Measurements from ENCODE around the gene HEPACAM2. TPM values are rescaled to one million over a fixed set of nuclear protein-coding genes. Genes with fewer than 3 reads are reported as not detected.

The HEPACAM2 gene
- total RNA-seq, 1 donor from 2014 or later = not detected

DNA sequence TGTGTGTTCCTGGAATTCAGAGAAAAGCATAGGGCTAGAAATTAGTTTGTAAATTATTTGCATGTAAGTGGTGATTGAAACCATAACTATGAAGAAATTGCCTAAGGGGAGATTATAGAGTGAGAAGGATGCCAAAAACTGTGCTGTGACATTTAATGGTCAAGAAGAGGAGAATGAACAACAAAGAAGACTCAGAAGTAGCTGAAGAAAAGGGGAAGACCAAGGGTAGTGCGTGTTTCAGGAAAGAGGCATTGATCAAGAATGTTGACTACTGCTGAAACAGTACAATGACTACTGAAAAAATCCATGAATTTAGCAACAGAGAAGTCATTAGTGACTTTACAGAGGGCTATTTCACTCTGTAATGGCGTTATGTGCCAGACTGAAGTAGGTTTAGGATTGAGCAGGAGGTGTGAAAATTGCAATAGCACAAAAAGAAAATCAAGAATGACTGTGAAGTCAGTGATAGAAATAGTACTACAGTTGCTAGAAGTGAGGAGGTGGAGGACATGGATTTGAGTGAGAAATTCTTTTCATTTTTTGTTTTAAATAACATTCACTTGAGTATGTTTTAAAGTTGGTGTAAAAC, 49.2 kb downstream of the HEPACAM2 start:
- H3K9me3 ChIP-seq (ENCODE audit: control insufficient read depth in 3 of 3, low read length in 3 of 3) = peaks cover 0 to 2% (median 0%) of the 10 kb centered on the region in 3 donors
- H3K27ac ChIP-seq (ENCODE audit: low read depth, low read length) = no peak overlapping the region
- H3K27me3 ChIP-seq (ENCODE audit: control insufficient read depth in 3 of 3, insufficient read depth in 3 of 3, low read length in 3 of 3) = peaks cover 0 to 3% (median 0%) of the 10 kb centered on the region in 3 donors
- no peaks in the 10 kb centered on the region for H3K4me1 ChIP-seq (ENCODE audit: control insufficient read depth in 3 of 3, insufficient read depth in 3 of 3, low read length in 3 of 3)
- no peaks in the 10 kb centered on the region for H3K36me3 ChIP-seq (ENCODE audit: control insufficient read depth in 3 of 3, insufficient read depth in 3 of 3, low read length in 3 of 3)
- H3K4me3 ChIP-seq (ENCODE audit: low read length in 3 of 3) = no peak overlapping the region
- H3K9ac ChIP-seq (ENCODE audit: low read depth in 1 of 3, low read length in 3 of 3) = no peak overlapping the region

DNA sequence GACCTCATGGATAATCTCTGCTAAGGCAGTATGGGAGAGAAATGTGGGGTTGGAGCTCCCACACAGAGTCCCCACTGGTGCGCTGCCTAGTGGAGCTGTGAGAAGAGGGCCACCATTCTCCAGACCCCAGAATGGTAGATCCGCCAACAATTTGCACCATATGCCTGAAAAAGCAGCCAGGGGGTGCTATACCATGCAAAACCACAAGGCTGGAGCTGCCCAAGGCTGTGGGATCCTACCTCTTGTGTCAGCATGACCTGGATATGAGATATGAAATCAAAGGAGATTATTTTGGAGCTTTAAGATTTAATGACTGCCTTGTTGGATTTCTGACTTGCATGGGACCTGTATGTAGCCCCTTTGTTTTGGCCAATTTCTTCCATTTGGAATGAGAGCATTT, 51.0 kb downstream of the HEPACAM2 start:
- Histone ChIP-seq H3K9ac (ENCODE audit: low read depth in 1 of 3, low read length in 3 of 3) (no peak overlapping the region), H3K27me3 (ENCODE audit: control insufficient read depth in 3 of 3, insufficient read depth in 3 of 3, low read length in 3 of 3) (peaks cover 0 to under 1% (median 0%) of the 10 kb centered on the region in 3 donors), H3K36me3 (ENCODE audit: control insufficient read depth in 3 of 3, insufficient read depth in 3 of 3, low read length in 3 of 3) (no peaks in the 10 kb centered on the region), H3K4me3 (ENCODE audit: low read length in 3 of 3) (no peak overlapping the region), H3K27ac (ENCODE audit: low read depth, low read length) (no peak overlapping the region), H3K9me3 (ENCODE audit: control insufficient read depth in 3 of 3, low read length in 3 of 3) (peaks cover 0 to 8% (median 4%) of the 10 kb centered on the region in 3 donors), H3K4me1 (ENCODE audit: control insufficient read depth in 3 of 3, insufficient read depth in 3 of 3, low read length in 3 of 3) (no peaks in the 10 kb centered on the region)

DNA sequence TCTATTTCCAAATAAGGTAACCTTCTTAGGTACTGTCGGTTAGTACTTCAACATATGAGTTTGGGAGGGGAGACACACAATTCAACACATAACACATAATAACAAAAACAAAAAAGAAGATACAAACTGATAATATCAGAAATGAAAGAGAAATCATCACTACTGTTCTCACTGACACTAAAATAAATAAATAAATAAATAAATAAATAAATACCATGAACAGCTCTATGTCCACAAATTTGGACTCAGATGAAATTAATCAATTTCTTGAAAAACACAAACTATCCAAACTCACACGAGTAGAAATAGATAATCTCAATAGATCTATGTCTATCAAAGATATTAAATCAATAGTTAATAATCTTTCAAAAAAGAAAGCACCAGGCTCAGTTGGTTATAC, 53.6 kb downstream of the HEPACAM2 start:
- peaks cover 0 to 8% (median 4%) of the 10 kb centered on the region in 3 donors for H3K9me3 ChIP-seq (ENCODE audit: control insufficient read depth in 3 of 3, low read length in 3 of 3)
- H3K4me3 ChIP-seq (ENCODE audit: low read length in 3 of 3) = no peak overlapping the region
- no peaks in the 10 kb centered on the region for H3K36me3 ChIP-seq (ENCODE audit: control insufficient read depth in 3 of 3, insufficient read depth in 3 of 3, low read length in 3 of 3)
- H3K9ac ChIP-seq (ENCODE audit: low read depth in 1 of 3, low read length in 3 of 3) = no peak overlapping the region
- no peaks in the 10 kb centered on the region for H3K4me1 ChIP-seq (ENCODE audit: control insufficient read depth in 3 of 3, insufficient read depth in 3 of 3, low read length in 3 of 3)
- H3K27me3 ChIP-seq (ENCODE audit: control insufficient read depth in 3 of 3, insufficient read depth in 3 of 3, low read length in 3 of 3) = no peaks in the 10 kb centered on the region
- no peak overlapping the region for H3K27ac ChIP-seq (ENCODE audit: low read depth, low read length)

DNA sequence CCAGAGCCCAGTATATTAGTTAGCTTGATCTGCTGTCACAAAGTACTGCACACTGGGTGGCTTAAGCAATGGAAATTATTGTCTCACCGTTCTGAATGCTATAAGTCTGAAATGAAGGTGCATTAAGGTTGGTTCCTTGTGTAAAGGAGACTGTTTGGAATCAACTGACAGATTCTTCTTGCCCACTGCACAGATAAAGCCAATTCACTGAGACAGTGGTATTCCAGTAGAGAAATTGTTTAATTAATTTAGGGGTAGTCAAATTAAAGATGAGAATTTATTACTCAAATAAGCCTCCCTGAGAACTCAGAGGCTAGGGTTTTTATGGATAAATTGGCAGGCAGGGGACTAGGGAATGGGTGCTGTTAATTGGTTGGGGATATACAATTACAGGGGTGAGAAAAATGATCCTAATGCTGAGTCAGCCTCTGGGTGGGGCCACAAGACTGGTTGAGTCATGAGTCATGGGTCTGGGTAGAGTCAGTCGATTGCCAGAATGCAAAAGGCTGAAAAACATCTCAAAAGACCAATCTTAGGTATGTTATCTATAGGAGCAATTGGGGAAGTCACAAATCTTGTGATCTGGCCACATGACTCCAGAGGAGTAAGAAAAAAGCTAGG, 54.6 kb downstream of the HEPACAM2 start:
- Histone ChIP-seq H3K9ac (ENCODE audit: low read depth in 1 of 3, low read length in 3 of 3) (no peak overlapping the region), H3K27ac (ENCODE audit: low read depth, low read length) (no peak overlapping the region), H3K4me1 (ENCODE audit: control insufficient read depth in 3 of 3, insufficient read depth in 3 of 3, low read length in 3 of 3) (no peaks in the 10 kb centered on the region), H3K9me3 (ENCODE audit: control insufficient read depth in 3 of 3, low read length in 3 of 3) (peaks cover 0 to 8% (median 4%) of the 10 kb centered on the region in 3 donors), H3K36me3 (ENCODE audit: control insufficient read depth in 3 of 3, insufficient read depth in 3 of 3, low read length in 3 of 3) (no peaks in the 10 kb centered on the region), H3K4me3 (ENCODE audit: low read length in 3 of 3) (no peak overlapping the region), H3K27me3 (ENCODE audit: control insufficient read depth in 3 of 3, insufficient read depth in 3 of 3, low read length in 3 of 3) (no peaks in the 10 kb centered on the region)

DNA sequence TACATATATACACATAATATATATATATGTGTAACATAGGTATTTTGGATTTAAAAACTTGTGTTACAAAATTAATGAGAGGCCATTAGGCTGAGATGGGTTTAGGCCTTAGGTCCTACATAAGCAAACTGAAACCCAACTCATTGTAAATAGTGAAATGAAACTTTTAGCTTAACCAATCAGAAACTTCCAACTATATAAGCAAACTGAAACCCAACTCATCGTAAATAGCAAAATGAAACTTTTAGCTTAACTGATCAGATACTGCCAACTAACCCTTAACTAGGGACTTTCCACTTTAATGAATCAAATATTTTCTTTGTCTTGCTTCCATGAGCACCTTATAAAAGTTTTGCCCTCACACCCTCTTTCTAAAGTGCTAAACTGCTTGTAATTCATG, 60.8 kb downstream of the HEPACAM2 start:
- H3K27ac ChIP-seq (ENCODE audit: low read depth, low read length) = no peak overlapping the region
- H3K4me1 ChIP-seq (ENCODE audit: control insufficient read depth in 3 of 3, insufficient read depth in 3 of 3, low read length in 3 of 3) = no peaks in the 10 kb centered on the region
- no peaks in the 10 kb centered on the region for H3K36me3 ChIP-seq (ENCODE audit: control insufficient read depth in 3 of 3, insufficient read depth in 3 of 3, low read length in 3 of 3)
- H3K4me3 ChIP-seq (ENCODE audit: low read length in 3 of 3) = no peak overlapping the region
- no peaks in the 10 kb centered on the region for H3K9me3 ChIP-seq (ENCODE audit: control insufficient read depth in 3 of 3, low read length in 3 of 3)
- H3K27me3 ChIP-seq (ENCODE audit: control insufficient read depth in 3 of 3, insufficient read depth in 3 of 3, low read length in 3 of 3) = no peaks in the 10 kb centered on the region
- no peak overlapping the region for H3K9ac ChIP-seq (ENCODE audit: low read depth in 1 of 3, low read length in 3 of 3)

DNA sequence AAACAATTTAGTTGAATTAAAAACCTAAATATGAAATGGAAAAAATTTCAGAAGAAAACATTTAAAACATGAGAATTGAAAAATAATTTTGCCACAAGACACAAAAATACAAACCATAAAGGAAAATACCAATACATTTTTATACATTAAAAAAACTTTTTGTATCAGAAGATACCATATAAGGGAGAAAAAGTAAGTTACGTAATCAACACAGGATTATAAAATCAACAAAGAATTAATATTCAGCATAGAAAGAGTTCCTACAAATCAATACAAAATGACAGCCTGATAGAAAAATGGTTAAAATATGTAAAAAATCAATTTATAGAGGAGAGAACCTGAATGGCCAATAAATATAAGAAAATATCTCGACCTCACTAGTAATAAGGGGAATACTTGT, 61.5 kb downstream of the HEPACAM2 start:
- Histone ChIP-seq H3K27me3 (ENCODE audit: control insufficient read depth in 3 of 3, insufficient read depth in 3 of 3, low read length in 3 of 3) (no peaks in the 10 kb centered on the region), H3K36me3 (ENCODE audit: control insufficient read depth in 3 of 3, insufficient read depth in 3 of 3, low read length in 3 of 3) (no peaks in the 10 kb centered on the region), H3K9me3 (ENCODE audit: control insufficient read depth in 3 of 3, low read length in 3 of 3) (no peaks in the 10 kb centered on the region), H3K27ac (ENCODE audit: low read depth, low read length) (no peak overlapping the region), H3K4me3 (ENCODE audit: low read length in 3 of 3) (no peak overlapping the region), H3K9ac (ENCODE audit: low read depth in 1 of 3, low read length in 3 of 3) (no peak overlapping the region), H3K4me1 (ENCODE audit: control insufficient read depth in 3 of 3, insufficient read depth in 3 of 3, low read length in 3 of 3) (no peaks in the 10 kb centered on the region)

DNA sequence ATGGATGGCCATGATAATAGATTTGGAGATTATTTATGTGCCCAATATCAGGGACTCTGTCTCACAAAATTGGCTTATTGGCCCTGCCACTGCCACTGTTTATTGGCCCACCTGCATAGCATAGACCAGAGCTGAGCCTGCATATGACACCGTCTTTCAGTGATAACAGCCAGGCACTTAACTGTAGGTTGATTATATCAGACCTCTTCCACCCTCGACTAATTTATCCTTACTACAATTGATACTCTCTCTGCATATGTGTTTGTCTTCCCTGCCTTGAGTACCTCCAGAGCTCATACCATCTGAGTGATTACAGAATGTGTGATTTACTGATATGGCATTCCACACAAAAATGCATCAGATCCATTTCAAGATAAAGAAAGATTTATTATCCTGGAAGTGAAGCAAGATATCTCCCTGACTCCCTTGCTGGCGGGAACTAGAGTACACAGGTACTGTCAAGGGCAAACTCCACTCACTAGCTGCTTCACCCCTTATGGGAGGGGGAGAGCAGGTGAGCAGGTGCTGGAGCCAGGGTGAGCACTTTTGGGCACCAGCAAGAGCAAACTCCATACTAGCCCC, 65.0 kb downstream of the HEPACAM2 start:
- H3K9me3 ChIP-seq (ENCODE audit: control insufficient read depth in 3 of 3, low read length in 3 of 3) = no peaks in the 10 kb centered on the region
- H3K4me1 ChIP-seq (ENCODE audit: control insufficient read depth in 3 of 3, insufficient read depth in 3 of 3, low read length in 3 of 3) = no peaks in the 10 kb centered on the region
- no peaks in the 10 kb centered on the region for H3K36me3 ChIP-seq (ENCODE audit: control insufficient read depth in 3 of 3, insufficient read depth in 3 of 3, low read length in 3 of 3)
- H3K27me3 ChIP-seq (ENCODE audit: control insufficient read depth in 3 of 3, insufficient read depth in 3 of 3, low read length in 3 of 3) = no peaks in the 10 kb centered on the region
- H3K27ac ChIP-seq (ENCODE audit: low read depth, low read length) = no peak overlapping the region
- no peak overlapping the region for H3K4me3 ChIP-seq (ENCODE audit: low read length in 3 of 3)
- no peak overlapping the region for H3K9ac ChIP-seq (ENCODE audit: low read depth in 1 of 3, low read length in 3 of 3)

DNA sequence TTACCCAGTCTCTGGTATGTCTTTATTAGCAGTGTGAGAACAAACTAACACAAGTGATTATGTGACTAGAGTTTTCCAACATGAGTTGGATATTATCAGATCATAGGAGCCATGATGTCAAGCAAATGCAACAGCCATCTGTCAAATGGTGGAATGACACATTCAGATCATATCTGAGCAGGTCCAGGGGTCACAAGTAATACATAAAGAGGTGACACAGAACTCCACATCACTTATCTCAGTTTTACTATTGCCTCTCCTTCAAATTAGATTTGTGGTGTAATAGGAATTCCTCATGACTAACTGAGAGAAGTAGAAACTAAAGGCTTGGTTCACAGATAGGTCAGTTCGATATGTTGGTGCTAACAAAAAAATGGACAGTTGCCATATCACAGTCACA, 65.9 kb downstream of the HEPACAM2 start:
- Histone ChIP-seq H3K9ac (ENCODE audit: low read depth in 1 of 3, low read length in 3 of 3) (no peak overlapping the region), H3K27ac (ENCODE audit: low read depth, low read length) (no peak overlapping the region), H3K27me3 (ENCODE audit: control insufficient read depth in 3 of 3, insufficient read depth in 3 of 3, low read length in 3 of 3) (no peaks in the 10 kb centered on the region), H3K4me1 (ENCODE audit: control insufficient read depth in 3 of 3, insufficient read depth in 3 of 3, low read length in 3 of 3) (no peaks in the 10 kb centered on the region), H3K4me3 (ENCODE audit: low read length in 3 of 3) (no peak overlapping the region), H3K9me3 (ENCODE audit: control insufficient read depth in 3 of 3, low read length in 3 of 3) (no peaks in the 10 kb centered on the region), H3K36me3 (ENCODE audit: control insufficient read depth in 3 of 3, insufficient read depth in 3 of 3, low read length in 3 of 3) (no peaks in the 10 kb centered on the region)

DNA sequence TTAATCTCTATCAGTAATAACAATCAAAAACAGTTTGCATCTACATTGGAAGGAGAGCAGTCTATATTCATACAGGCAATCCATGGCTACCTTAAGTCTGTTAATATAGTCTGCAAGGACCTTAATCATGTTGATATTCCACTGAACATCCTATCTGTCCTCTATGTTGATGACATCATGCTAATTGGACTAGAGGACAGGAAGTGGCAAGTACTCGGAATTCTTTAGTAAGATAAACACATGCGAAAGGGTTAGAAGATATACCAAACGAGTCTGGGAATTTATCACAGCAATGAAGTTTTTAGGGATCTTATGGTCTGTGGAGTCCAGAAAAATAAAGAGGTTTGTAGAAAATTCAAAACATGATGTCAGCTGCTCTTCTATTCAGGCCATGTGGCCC, 66.8 kb downstream of the HEPACAM2 start:
- Histone ChIP-seq H3K27me3 (ENCODE audit: control insufficient read depth in 3 of 3, insufficient read depth in 3 of 3, low read length in 3 of 3) (no peaks in the 10 kb centered on the region), H3K9me3 (ENCODE audit: control insufficient read depth in 3 of 3, low read length in 3 of 3) (no peaks in the 10 kb centered on the region), H3K4me3 (ENCODE audit: low read length in 3 of 3) (no peak overlapping the region), H3K36me3 (ENCODE audit: control insufficient read depth in 3 of 3, insufficient read depth in 3 of 3, low read length in 3 of 3) (no peaks in the 10 kb centered on the region), H3K27ac (ENCODE audit: low read depth, low read length) (no peak overlapping the region), H3K4me1 (ENCODE audit: control insufficient read depth in 3 of 3, insufficient read depth in 3 of 3, low read length in 3 of 3) (no peaks in the 10 kb centered on the region), H3K9ac (ENCODE audit: low read depth in 1 of 3, low read length in 3 of 3) (no peak overlapping the region)

DNA sequence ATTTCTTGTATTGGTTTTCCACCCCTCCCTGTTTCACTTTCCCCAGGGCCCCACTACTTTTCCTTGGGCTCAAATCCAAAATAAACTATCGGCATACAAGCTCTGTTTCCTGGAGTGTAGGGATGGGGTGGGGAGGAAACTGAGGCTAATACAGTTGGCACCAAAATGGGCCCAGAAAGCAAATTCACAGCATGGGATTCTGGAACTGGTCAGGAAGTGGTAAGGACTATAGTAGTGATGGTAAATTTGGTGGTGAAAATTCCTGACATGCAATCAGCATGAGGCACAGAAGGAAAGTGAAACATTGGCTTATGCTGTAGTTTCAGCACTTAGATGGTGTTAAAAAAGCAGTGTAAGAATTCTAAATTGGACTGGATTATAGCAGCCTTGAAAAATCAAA, 69.4 kb downstream of the HEPACAM2 start:
- Histone ChIP-seq H3K9ac (ENCODE audit: low read depth in 1 of 3, low read length in 3 of 3) (no peak overlapping the region), H3K4me3 (ENCODE audit: low read length in 3 of 3) (no peak overlapping the region), H3K27me3 (ENCODE audit: control insufficient read depth in 3 of 3, insufficient read depth in 3 of 3, low read length in 3 of 3) (no peaks in the 10 kb centered on the region), H3K27ac (ENCODE audit: low read depth, low read length) (no peak overlapping the region), H3K9me3 (ENCODE audit: control insufficient read depth in 3 of 3, low read length in 3 of 3) (no peaks in the 10 kb centered on the region), H3K4me1 (ENCODE audit: control insufficient read depth in 3 of 3, insufficient read depth in 3 of 3, low read length in 3 of 3) (no peaks in the 10 kb centered on the region), H3K36me3 (ENCODE audit: control insufficient read depth in 3 of 3, insufficient read depth in 3 of 3, low read length in 3 of 3) (no peaks in the 10 kb centered on the region)

All from skeletal muscle tissue (tissue), 4 donors.